NCI-H748 (cell line): ENCODE data around the gene TMEM213.

Experiments used
- DNase-seq: peaks from one replicate; lab custom pipeline; 2025; ENCODE audit not compliant: unreplicated experiment; lab: John Stamatoyannopoulos, UW

The TMEM213 gene

GRCh38 chr7:138872576-138872975 is 74.8 kb downstream of the TMEM213 start:
- no peak for DNase-seq

GRCh38 chr7:138873220-138873892 is 75.6 kb downstream of the TMEM213 start:
- no peak for DNase-seq

- DNase-seq = no peak
These were observed 78.0 kb downstream of the TMEM213 start for GRCh38 chr7:138875794-138876193.

GRCh38 chr7:138876326-138876725 is 78.5 kb downstream of the TMEM213 start:
- no peak for DNase-seq

DNA sequence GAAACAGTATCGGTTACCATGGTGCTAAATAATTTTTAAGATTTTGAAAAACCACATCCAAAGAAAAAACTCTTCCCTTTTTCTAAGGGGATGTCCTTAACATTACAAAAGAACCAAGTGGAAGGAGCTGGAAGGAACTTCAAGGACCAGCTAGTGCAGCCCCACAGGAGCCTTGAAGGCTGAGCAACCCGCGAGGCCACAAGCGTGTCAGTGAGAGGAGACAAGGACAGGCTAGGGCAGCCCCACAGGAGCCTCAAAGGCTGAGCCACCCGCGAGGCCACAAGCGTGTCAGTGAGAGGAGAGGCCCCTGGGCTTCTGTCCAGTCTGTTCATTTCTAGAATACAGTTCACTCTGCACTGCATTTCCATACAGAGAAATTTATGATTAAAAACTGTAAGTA is 80.3 kb downstream of the TMEM213 start:
- no peak for DNase-seq

- no peak for DNase-seq
These were observed 81.1 kb downstream of the TMEM213 start for GRCh38 chr7:138878856-138879255.

DNA sequence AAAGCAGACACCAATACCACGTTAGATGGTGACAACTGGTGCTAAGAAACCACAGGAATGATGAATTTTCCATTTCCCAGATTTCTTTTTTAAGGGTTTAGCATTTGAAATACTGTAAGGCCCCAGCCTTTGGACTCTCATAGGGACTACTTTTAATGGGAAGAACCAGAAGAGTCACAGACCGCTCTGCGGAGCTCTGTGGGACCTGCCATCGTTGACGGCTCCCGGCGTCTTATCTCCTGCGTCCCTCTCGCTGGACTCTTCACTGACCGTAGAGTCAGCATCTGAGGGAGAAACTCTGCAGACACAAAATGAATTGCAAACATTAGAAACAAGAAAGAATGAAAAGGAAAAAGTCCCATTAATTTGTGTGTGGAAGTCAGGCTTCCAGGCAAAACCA is 81.6 kb downstream of the TMEM213 start:
- no peak for DNase-seq

GRCh38 chr7:138880881-138881578 is 83.2 kb downstream of the TMEM213 start:
- no peak for DNase-seq

- DNase-seq = no peak
These were observed 83.9 kb downstream of the TMEM213 start for GRCh38 chr7:138881579-138882188.

- no peak for DNase-seq
These were observed 84.5 kb downstream of the TMEM213 start for GRCh38 chr7:138882249-138882648.

GRCh38 chr7:138885383-138886147 is 87.8 kb downstream of the TMEM213 start:
- DNase-seq = no peak

GRCh38 chr7:138886501-138886917 is 88.7 kb downstream of the TMEM213 start:
- DNase-seq = peak; percentile 87

DNA sequence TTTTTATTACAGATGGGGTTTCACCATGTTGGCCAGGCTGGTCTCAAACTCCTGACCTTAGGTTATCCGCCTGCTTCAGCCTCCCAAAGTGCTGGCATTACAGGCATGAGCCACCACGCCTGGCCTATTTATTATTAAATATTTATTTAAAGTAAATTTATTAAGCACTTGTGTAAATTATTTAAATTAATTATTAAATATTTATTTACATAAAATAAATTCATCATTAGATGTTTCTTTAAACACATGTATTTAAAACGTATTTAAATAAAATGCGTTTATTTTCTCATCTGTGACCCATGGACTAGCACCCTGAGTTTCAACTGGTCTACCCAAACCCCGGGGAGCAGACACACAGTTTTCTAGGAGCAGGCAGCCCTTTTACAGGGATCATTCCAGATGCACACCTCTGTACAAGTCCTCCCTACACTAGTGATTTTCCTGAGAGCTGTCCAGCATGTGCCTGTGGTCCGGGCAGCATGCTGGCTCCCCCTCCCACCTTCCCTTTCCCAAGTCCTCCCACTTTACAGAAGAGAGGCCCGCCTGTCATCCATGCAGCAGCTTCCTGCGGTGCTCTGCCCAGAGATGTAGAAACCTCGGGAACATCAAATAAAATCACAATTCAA is 89.4 kb downstream of the TMEM213 start:
- no peak for DNase-seq
